Measurements from ENCODE around the gene EPB41L3. TPM values are rescaled to one million over a fixed set of nuclear protein-coding genes. Genes with fewer than 3 reads are reported as not detected.

Gene EPB41L3
- total RNA-seq, 1 experiment from 2014 or later: 20.6 TPM

- DNase-seq (ENCODE audit: low spot score): no peak
- POLR2A ChIA-PET: no interaction called here
- 0 out of 2 replicates have a peak, but pooled peaks cover under 1% of the 10 kb centered on the region for H3K4me1 Mint-ChIP-seq
- no peak for ATAC-seq
- no peak overlapping the region for H3K4me3 Mint-ChIP-seq
- no peak overlapping the region for H3K27ac Mint-ChIP-seq
- H3K9me3 Mint-ChIP-seq: peaks cover 8% of the 10 kb centered on the region
- no peaks in the 10 kb centered on the region for H3K27me3 Mint-ChIP-seq (ENCODE audit: low read depth)
- no peak for TF ChIP-seq PREB (CRISPR knock-in tag; IDR thresholded peaks at IDR 0.05; ENCODE audit: borderline replicate concordance)
- no peak for TF ChIP-seq CREM (CRISPR knock-in tag; IDR thresholded peaks at IDR 0.05)
- TF ChIP-seq IRF2 (CRISPR knock-in tag; IDR thresholded peaks at IDR 0.05; ENCODE audit: borderline replicate concordance, low read depth): no peak
- no peak for TF ChIP-seq USF2 (CRISPR knock-in tag; IDR thresholded peaks at IDR 0.05)
- TF ChIP-seq MAX (CRISPR knock-in tag; IDR thresholded peaks at IDR 0.05): no peak
- no peak for TF ChIP-seq E2F1 (CRISPR knock-in tag; IDR thresholded peaks at IDR 0.05)
- TF ChIP-seq JUN (CRISPR knock-in tag; IDR thresholded peaks at IDR 0.05): no peak
- no peak for TF ChIP-seq ZBTB43 (CRISPR knock-in tag; IDR thresholded peaks at IDR 0.05)
- no peaks in the 10 kb centered on the region for H3K36me3 Mint-ChIP-seq
- CTCF ChIA-PET: no interaction called here
Measured at GRCh38 chr18:5388896-5389295, 154.9 kb downstream of the EPB41L3 start.

- H3K4me1 Mint-ChIP-seq: peaks cover 5% of the 10 kb centered on the region
- peak; percentile 70 for ATAC-seq
- no peaks in the 10 kb centered on the region for H3K9me3 Mint-ChIP-seq
- ChIA-PET POLR2A (no interaction called here), CTCF (no interaction called here)
- no peaks in the 10 kb centered on the region for H3K27me3 Mint-ChIP-seq (ENCODE audit: low read depth)
- DNase-seq (ENCODE audit: low spot score): no peak
- no peak overlapping the region for H3K27ac Mint-ChIP-seq
- H3K36me3 Mint-ChIP-seq: no peaks in the 10 kb centered on the region
- H3K4me3 Mint-ChIP-seq: no peak overlapping the region
- TF ChIP-seq E2F1 (CRISPR knock-in tag; IDR thresholded peaks at IDR 0.05) (no peak), ERG (CRISPR knock-in tag; IDR thresholded peaks at IDR 0.05) (no peak), SP1 (CRISPR knock-in tag; conservative IDR thresholded peaks at IDR 0.05) (no peak), ZNF512 (CRISPR knock-in tag; IDR thresholded peaks at IDR 0.05; ENCODE audit: borderline replicate concordance) (no peak), ZNF121 (CRISPR knock-in tag; IDR thresholded peaks at IDR 0.05) (no peak), ZNF416 (CRISPR knock-in tag; IDR thresholded peaks at IDR 0.05) (no peak), TCF7 (CRISPR knock-in tag; IDR thresholded peaks at IDR 0.05; ENCODE audit: low read depth) (no peak), FOXP4 (CRISPR knock-in tag; IDR thresholded peaks at IDR 0.05) (no peak), FOXJ3 (CRISPR knock-in tag; IDR thresholded peaks at IDR 0.05; ENCODE audit: borderline replicate concordance) (no peak), EMX1 (CRISPR knock-in tag; IDR thresholded peaks at IDR 0.05) (no peak), ZNF396 (CRISPR knock-in tag; IDR thresholded peaks at IDR 0.05; ENCODE audit: borderline replicate concordance) (no peak), AFF4 (CRISPR knock-in tag; IDR thresholded peaks at IDR 0.05; ENCODE audit: borderline replicate concordance) (no peak), SOX15 (CRISPR knock-in tag; IDR thresholded peaks at IDR 0.05) (no peak), MAX (CRISPR knock-in tag; IDR thresholded peaks at IDR 0.05) (no peak)
Measured at GRCh38 chr18:5380586-5380985, 163.2 kb downstream of the EPB41L3 start.
